ENCODE data around the gene HIF3A. TPM values are rescaled to one million over a fixed set of nuclear protein-coding genes. Genes with fewer than 3 reads are reported as not detected.
A peak's percentile ranks its signal among the peaks of the same experiment; 100 is the strongest.

Gene HIF3A
- total RNA-seq, 1 experiment from 2014 or later, result 4.8 TPM

GRCh38 chr19:46386996-46387712 lies 90.3 kb downstream of the HIF3A start:
- Histone ChIP-seq H3K27ac (no peak overlapping the region), H3K9me3 (replicated peaks) (no peaks in the 10 kb centered on the region), H3K4me1 (no peaks in the 10 kb centered on the region), H3K4me3 (no peak overlapping the region), H3K27me3 (no peaks in the 10 kb centered on the region), H3K36me3 (peaks cover 74% of the 10 kb centered on the region)
- DNase-seq, result no peak

GRCh38 chr19:46387713-46388130 lies 90.9 kb downstream of the HIF3A start:
- Histone ChIP-seq H3K27ac (no peak overlapping the region), H3K4me3 (no peak overlapping the region), H3K27me3 (no peaks in the 10 kb centered on the region), H3K4me1 (no peaks in the 10 kb centered on the region; the same call in 1 of the 2 replicates), H3K9me3 (replicated peaks) (no peaks in the 10 kb centered on the region), H3K36me3 (peaks cover 69% of the 10 kb centered on the region)
- DNase-seq, result no peak

GRCh38 chr19:46388311-46389095 lies 91.7 kb downstream of the HIF3A start:
- Histone ChIP-seq H3K4me1 (no peaks in the 10 kb centered on the region; the same call in 1 of the 2 replicates), H3K36me3 (peaks cover 66% of the 10 kb centered on the region), H3K27me3 (no peaks in the 10 kb centered on the region), H3K27ac (no peak overlapping the region), H3K4me3 (no peak overlapping the region), H3K9me3 (replicated peaks) (no peaks in the 10 kb centered on the region)
- DNase-seq, result no peak

- H3K4me3 ChIP-seq, result no peak overlapping the region
- no peaks in the 10 kb centered on the region for H3K9me3 ChIP-seq (replicated peaks)
- H3K4me1 ChIP-seq, result no peaks in the 10 kb centered on the region; the same call in 1 of the 2 replicates
- no peak overlapping the region for H3K27ac ChIP-seq
- H3K27me3 ChIP-seq, result no peaks in the 10 kb centered on the region
- no peak for DNase-seq
- peaks cover 52% of the 10 kb centered on the region for H3K36me3 ChIP-seq
Observed at GRCh38 chr19:46390121-46390858, 93.4 kb downstream of the HIF3A start.

GRCh38 chr19:46390866-46391265 lies 94.0 kb downstream of the HIF3A start:
- Histone ChIP-seq H3K4me1 (no peaks in the 10 kb centered on the region; the same call in 1 of the 2 replicates), H3K27me3 (no peaks in the 10 kb centered on the region), H3K27ac (no peak overlapping the region), H3K9me3 (replicated peaks) (no peaks in the 10 kb centered on the region), H3K36me3 (peaks cover 50% of the 10 kb centered on the region), H3K4me3 (no peak overlapping the region)
- no peak for DNase-seq

GRCh38 chr19:46391296-46392251 lies 94.7 kb downstream of the HIF3A start:
- no peak for DNase-seq
- H3K27ac ChIP-seq, result 0 out of 2 replicates have a peak overlapping the region, but pooled peaks have one; percentile 12
- H3K4me3 ChIP-seq, result no peak overlapping the region
- peaks cover 49% of the 10 kb centered on the region for H3K36me3 ChIP-seq
- H3K9me3 ChIP-seq (replicated peaks), result no peaks in the 10 kb centered on the region
- no peaks in the 10 kb centered on the region; the same call in 1 of the 2 replicates for H3K4me1 ChIP-seq
- H3K27me3 ChIP-seq, result no peaks in the 10 kb centered on the region

GRCh38 chr19:46392252-46392801 lies 95.5 kb downstream of the HIF3A start:
- Histone ChIP-seq H3K27ac (0 out of 2 replicates have a peak overlapping the region, but pooled peaks have one; percentile 12), H3K4me3 (no peak overlapping the region), H3K9me3 (replicated peaks) (no peaks in the 10 kb centered on the region), H3K27me3 (no peaks in the 10 kb centered on the region), H3K36me3 (peaks cover 42% of the 10 kb centered on the region), H3K4me1 (no peaks in the 10 kb centered on the region; the same call in 1 of the 2 replicates)
- peak in 1 of 2 experiments; percentile 20 for DNase-seq

GRCh38 chr19:46392837-46393236 lies 96.0 kb downstream of the HIF3A start:
- Histone ChIP-seq H3K4me3 (no peak overlapping the region), H3K4me1 (no peaks in the 10 kb centered on the region; the same call in 1 of the 2 replicates), H3K9me3 (replicated peaks) (no peaks in the 10 kb centered on the region), H3K27me3 (no peaks in the 10 kb centered on the region), H3K27ac (0 out of 2 replicates have a peak overlapping the region, but pooled peaks have one; percentile 12), H3K36me3 (peaks cover 36% of the 10 kb centered on the region)
- DNase-seq, result no peak

Other genes with a start within 250 kb of the HIF3A start
- not detected in 2 replicates for gene IGFL3, start 172.4 kb upstream of the HIF3A start, total RNA-seq (2014; rRNA removed; shearing (Covaris generic))
- gene IGFL2, start 148.8 kb upstream of the HIF3A start, total RNA-seq (2014; rRNA removed; shearing (Covaris generic)), result not detected in 2 replicates
- gene IGFL1, start 67.3 kb upstream of the HIF3A start, total RNA-seq (2014; rRNA removed; shearing (Covaris generic)), result not detected in 2 replicates
- 97.7 and 98.1 TPM in 2 replicates for gene PPP5C, start 50.0 kb downstream of the HIF3A start, total RNA-seq (2014; rRNA removed; shearing (Covaris generic))
- gene CCDC8, start 116.5 kb downstream of the HIF3A start, total RNA-seq (2014; rRNA removed; shearing (Covaris generic)), result 39.7 and 41.8 TPM in 2 replicates
- gene PNMA8C, start 131.9 kb downstream of the HIF3A start, total RNA-seq (2014; rRNA removed; shearing (Covaris generic)), result 0.02 TPM in 1 of 2 replicates, not detected in the other
- gene PNMA8A, start 174.5 kb downstream of the HIF3A start, total RNA-seq (2014; rRNA removed; shearing (Covaris generic)), result 40.1 and 41.8 TPM in 2 replicates
- gene PNMA8B, start 198.8 kb downstream of the HIF3A start, total RNA-seq (2014; rRNA removed; shearing (Covaris generic)), result 0.04 TPM in 1 of 2 replicates, not detected in the other

Measured in SJCRH30 (cell line).